Femur (tissue), 1 donor: ENCODE data around the gene NET1.
"Not testable (repeated sequence)": the region's sequence is repeated elsewhere in the genome, so short reads cannot be mapped to it uniquely, and the experiment has no call there.

ENCODE experiments used
- DNase-seq: peaks from one replicate; pipeline ENCODE4 v3.0.0-alpha.2; 2017

The NET1 gene

GRCh38 chr10:5467207-5467535, 54.8 kb downstream of the NET1 start:
- peak; percentile 76 for DNase-seq

GRCh38 chr10:5467634-5468255, 55.4 kb downstream of the NET1 start:
- no peak for DNase-seq

- no peak for DNase-seq
Measured at GRCh38 chr10:5468262-5469106, 56.1 kb downstream of the NET1 start.

GRCh38 chr10:5469353-5470061, 57.1 kb downstream of the NET1 start:
- DNase-seq, result no peak

- no peak for DNase-seq
Measured at GRCh38 chr10:5470062-5470751, 57.9 kb downstream of the NET1 start.

- not testable (repeated sequence) for DNase-seq
Measured at GRCh38 chr10:5474642-5475041, 62.3 kb downstream of the NET1 start.

- DNase-seq, result not testable (repeated sequence)
Measured at GRCh38 chr10:5475088-5475487, 62.7 kb downstream of the NET1 start.

GRCh38 chr10:5475974-5476807, 63.8 kb downstream of the NET1 start:
- DNase-seq, result peak; percentile 2

- DNase-seq, result peak; percentile 23
Measured at GRCh38 chr10:5476918-5477525, 64.7 kb downstream of the NET1 start.

GRCh38 chr10:5477948-5478693, 65.8 kb downstream of the NET1 start:
- DNase-seq, result peak; percentile 13

GRCh38 chr10:5478694-5479305, 66.4 kb downstream of the NET1 start:
- DNase-seq, result peak; percentile 15

- peak; percentile 19 for DNase-seq
Measured at GRCh38 chr10:5479481-5480161, 67.3 kb downstream of the NET1 start.

- DNase-seq, result peak; percentile 9
Measured at GRCh38 chr10:5480162-5480941, 68.0 kb downstream of the NET1 start.

GRCh38 chr10:5481121-5481520, 68.8 kb downstream of the NET1 start:
- DNase-seq, result peak; percentile 4

- no peak for DNase-seq
Measured at GRCh38 chr10:5482016-5482415, 69.7 kb downstream of the NET1 start.

GRCh38 chr10:5484205-5484604, 71.8 kb downstream of the NET1 start:
- DNase-seq, result no peak

- no peak for DNase-seq
Measured at GRCh38 chr10:5485290-5485689, 72.9 kb downstream of the NET1 start.

GRCh38 chr10:5485948-5486852, 73.8 kb downstream of the NET1 start:
- DNase-seq, result no peak
